ENCODE data around the gene CNN1.

CNN1 gene

GRCh38 chr19:11507370-11508078 lies 31.1 kb upstream of the CNN1 start:
- no peak for DNase-seq (ENCODE audit: low spot score)
- Mint-ChIP-seq H3K4me1 (ENCODE audit: low read depth) (peaks cover 13% of the 10 kb centered on the region), H3K27ac (peak overlapping the region; percentile 79), H3K36me3 (ENCODE audit: low read depth) (peaks cover 10% of the 10 kb centered on the region), H3K4me3 (peak overlapping the region; percentile 87), H3K27me3 (ENCODE audit: low read depth) (no peaks in the 10 kb centered on the region), H3K9me3 (no peaks in the 10 kb centered on the region)

GRCh38 chr19:11510444-11510843 lies 28.2 kb upstream of the CNN1 start:
- H3K4me1 Mint-ChIP-seq (ENCODE audit: low read depth), result peaks cover 4% of the 10 kb centered on the region
- H3K4me3 Mint-ChIP-seq, result no peak overlapping the region
- no peaks in the 10 kb centered on the region for H3K9me3 Mint-ChIP-seq
- peaks cover 5% of the 10 kb centered on the region for H3K36me3 Mint-ChIP-seq (ENCODE audit: low read depth)
- no peaks in the 10 kb centered on the region for H3K27me3 Mint-ChIP-seq (ENCODE audit: low read depth)
- DNase-seq (ENCODE audit: low spot score), result no peak
- H3K27ac Mint-ChIP-seq, result no peak overlapping the region

GRCh38 chr19:11513946-11514345 lies 24.7 kb upstream of the CNN1 start:
- H3K9me3 Mint-ChIP-seq, result no peaks in the 10 kb centered on the region
- H3K27ac Mint-ChIP-seq, result no peak overlapping the region
- no peaks in the 10 kb centered on the region for H3K4me1 Mint-ChIP-seq (ENCODE audit: low read depth)
- H3K27me3 Mint-ChIP-seq (ENCODE audit: low read depth), result no peaks in the 10 kb centered on the region
- no peak overlapping the region for H3K4me3 Mint-ChIP-seq
- peaks cover 6% of the 10 kb centered on the region for H3K36me3 Mint-ChIP-seq (ENCODE audit: low read depth)
- DNase-seq (ENCODE audit: low spot score), result no peak

- Mint-ChIP-seq H3K27ac (no peak overlapping the region), H3K4me1 (ENCODE audit: low read depth) (no peaks in the 10 kb centered on the region), H3K4me3 (no peak overlapping the region), H3K27me3 (ENCODE audit: low read depth) (no peaks in the 10 kb centered on the region), H3K36me3 (ENCODE audit: low read depth) (peaks cover 5% of the 10 kb centered on the region), H3K9me3 (no peaks in the 10 kb centered on the region)
- DNase-seq (ENCODE audit: low spot score), result no peak
These were observed 19.5 kb upstream of the CNN1 start for GRCh38 chr19:11519138-11519537.

- H3K4me1 Mint-ChIP-seq (ENCODE audit: low read depth), result peaks cover 4% of the 10 kb centered on the region
- peak; percentile 93 for DNase-seq (ENCODE audit: low spot score)
- H3K4me3 Mint-ChIP-seq, result peak within 1 kb of the TSS; percentile 94
- no peaks in the 10 kb centered on the region for H3K36me3 Mint-ChIP-seq (ENCODE audit: low read depth)
- no peaks in the 10 kb centered on the region for H3K9me3 Mint-ChIP-seq
- H3K27me3 Mint-ChIP-seq (ENCODE audit: low read depth), result no peaks in the 10 kb centered on the region
- peak within 1 kb of the TSS; percentile 88 for H3K27ac Mint-ChIP-seq
These were observed 9.9 kb upstream of the CNN1 start, which contains the start of gene ECSIT for GRCh38 chr19:11528551-11529341. Gene ECSIT (minus strand): TSS chr19:11529134. CDS start chr19:11519170, 9,964 bp downstream.

- H3K27me3 Mint-ChIP-seq (ENCODE audit: low read depth), result peaks cover 3% of the 10 kb centered on the region
- no peak overlapping the region for H3K4me3 Mint-ChIP-seq
- peaks cover 9% of the 10 kb centered on the region for H3K4me1 Mint-ChIP-seq (ENCODE audit: low read depth)
- no peak overlapping the region for H3K27ac Mint-ChIP-seq
- H3K36me3 Mint-ChIP-seq (ENCODE audit: low read depth), result no peaks in the 10 kb centered on the region
- H3K9me3 Mint-ChIP-seq, result no peaks in the 10 kb centered on the region
- DNase-seq (ENCODE audit: low spot score), result peak; percentile 59
These were observed 8.2 kb upstream of the CNN1 start for GRCh38 chr19:11530432-11530831.

- peaks cover 11% of the 10 kb centered on the region for H3K4me1 Mint-ChIP-seq (ENCODE audit: low read depth)
- H3K4me3 Mint-ChIP-seq, result no peak overlapping the region
- no peaks in the 10 kb centered on the region for H3K36me3 Mint-ChIP-seq (ENCODE audit: low read depth)
- H3K9me3 Mint-ChIP-seq, result no peaks in the 10 kb centered on the region
- H3K27me3 Mint-ChIP-seq (ENCODE audit: low read depth), result peaks cover 19% of the 10 kb centered on the region
- no peak for DNase-seq (ENCODE audit: low spot score)
- peak overlapping the region; percentile 3 for H3K27ac Mint-ChIP-seq
These were observed 4.1 kb upstream of the CNN1 start for GRCh38 chr19:11534538-11534937.

- H3K9me3 Mint-ChIP-seq, result no peaks in the 10 kb centered on the region
- H3K27me3 Mint-ChIP-seq (ENCODE audit: low read depth), result peaks cover 19% of the 10 kb centered on the region
- H3K4me3 Mint-ChIP-seq, result no peak overlapping the region
- peak overlapping the region; percentile 3 for H3K27ac Mint-ChIP-seq
- no peak for DNase-seq (ENCODE audit: low spot score)
- no peaks in the 10 kb centered on the region for H3K36me3 Mint-ChIP-seq (ENCODE audit: low read depth)
- peaks cover 11% of the 10 kb centered on the region for H3K4me1 Mint-ChIP-seq (ENCODE audit: low read depth)
These were observed 3.7 kb upstream of the CNN1 start for GRCh38 chr19:11534948-11535347.

GRCh38 chr19:11535792-11536595 lies 2.7 kb upstream of the CNN1 start:
- peak overlapping the region; percentile 44 for H3K27ac Mint-ChIP-seq
- H3K4me3 Mint-ChIP-seq, result peak overlapping the region; percentile 45
- peak; percentile 90 for DNase-seq (ENCODE audit: low spot score)
- no peaks in the 10 kb centered on the region for H3K9me3 Mint-ChIP-seq
- H3K36me3 Mint-ChIP-seq (ENCODE audit: low read depth), result no peaks in the 10 kb centered on the region
- H3K27me3 Mint-ChIP-seq (ENCODE audit: low read depth), result peaks cover 24% of the 10 kb centered on the region
- peaks cover 11% of the 10 kb centered on the region for H3K4me1 Mint-ChIP-seq (ENCODE audit: low read depth)

- Mint-ChIP-seq H3K27ac (no peak overlapping the region), H3K27me3 (ENCODE audit: low read depth) (peaks cover 24% of the 10 kb centered on the region), H3K4me1 (ENCODE audit: low read depth) (peaks cover 9% of the 10 kb centered on the region), H3K36me3 (ENCODE audit: low read depth) (no peaks in the 10 kb centered on the region), H3K4me3 (no peak overlapping the region), H3K9me3 (no peaks in the 10 kb centered on the region)
- DNase-seq (ENCODE audit: low spot score), result no peak
These were observed 1.1 kb downstream of the CNN1 start for GRCh38 chr19:11539495-11540365.

- Mint-ChIP-seq H3K9me3 (no peaks in the 10 kb centered on the region), H3K4me1 (ENCODE audit: low read depth) (peaks cover 3% of the 10 kb centered on the region), H3K36me3 (ENCODE audit: low read depth) (no peaks in the 10 kb centered on the region), H3K27me3 (ENCODE audit: low read depth) (peaks cover 24% of the 10 kb centered on the region), H3K27ac (no peak overlapping the region), H3K4me3 (no peak overlapping the region)
- DNase-seq (ENCODE audit: low spot score), result no peak
These were observed 2.0 kb downstream of the CNN1 start for GRCh38 chr19:11540645-11541044.

- DNase-seq (ENCODE audit: low spot score), result no peak
- Mint-ChIP-seq H3K9me3 (no peaks in the 10 kb centered on the region), H3K4me1 (ENCODE audit: low read depth) (peaks cover 2% of the 10 kb centered on the region), H3K36me3 (ENCODE audit: low read depth) (no peaks in the 10 kb centered on the region), H3K27ac (no peak overlapping the region), H3K27me3 (ENCODE audit: low read depth) (peaks cover 24% of the 10 kb centered on the region), H3K4me3 (no peak overlapping the region)
These were observed 2.6 kb downstream of the CNN1 start for GRCh38 chr19:11541238-11541637.
